OCI-LY1 (cell line): ENCODE measurements around the gene MYCBP.

Source experiments
- H2AFZ ChIP-seq: fragments of 200-600 bp; sonication (generic), shearing (Covaris generic); 2 replicates; pipeline ENCODE4 v1.6.0; 2014; ENCODE audit warnings: antibody characterized with exemption, mild to moderate bottlenecking, low read length
- H3F3A ChIP-seq: fragments of 200-600 bp; sonication (generic), shearing (Covaris generic); 2 replicates; pipeline ENCODE4 v1.6.0; 2014; ENCODE audit warnings: mild to moderate bottlenecking, antibody characterized with exemption, low read length, moderate library complexity; ENCODE audit not compliant: insufficient read depth
- H3K27ac ChIP-seq: fragments of 200-600 bp; sonication (generic); 2 replicates; pipeline ENCODE4 v1.5.1; 2014; ENCODE audit warnings: low read length, mixed run types, mild to moderate bottlenecking, low read depth; ENCODE audit not compliant: poor library complexity, severe bottlenecking
- H3K27me3 ChIP-seq: fragments of 200-600 bp; sonication (generic); 2 replicates; pipeline ENCODE4 v1.6.0; 2014; ENCODE audit warnings: antibody characterized with exemption, mild to moderate bottlenecking, low read length, moderate library complexity; ENCODE audit not compliant: insufficient read depth
- H3K36me3 ChIP-seq: fragments of 200-600 bp; sonication (generic); 2 replicates; pipeline ENCODE4 v1.6.1; 2014; ENCODE audit warnings: mild to moderate bottlenecking, antibody characterized with exemption, low read length, moderate library complexity, mixed read lengths; ENCODE audit not compliant: insufficient read depth
- H3K4me1 ChIP-seq: fragments of 200-600 bp; sonication (generic); 2 replicates; pipeline ENCODE4 v1.5.1; 2014; ENCODE audit warnings: mild to moderate bottlenecking, low read length, moderate library complexity; ENCODE audit not compliant: insufficient read depth, severe bottlenecking
- H3K4me2 ChIP-seq: fragments of 200-600 bp; sonication (generic), shearing (Covaris generic); 2 replicates; pipeline ENCODE4 v1.6.1; 2014; ENCODE audit warnings: low read length
- H3K4me3 ChIP-seq: fragments of 200-600 bp; sonication (generic); 2 replicates; pipeline ENCODE4 v1.5.1; 2014; ENCODE audit warnings: low read length, low read depth, mild to moderate bottlenecking, mixed read lengths; ENCODE audit not compliant: poor library complexity, severe bottlenecking
- H3K79me2 ChIP-seq: fragments of 200-600 bp; shearing (Covaris generic); 2 replicates; pipeline ENCODE4 v1.6.1; 2016; ENCODE audit warnings: mixed run types, low read length, mixed read lengths; ENCODE audit not compliant: insufficient read depth
- H3K9ac ChIP-seq: fragments of 200-600 bp; sonication (generic), shearing (Covaris generic); 2 replicates; pipeline ENCODE4 v1.6.1; 2014; ENCODE audit warnings: mild to moderate bottlenecking, low read length, mixed read lengths
- H3K9me2 ChIP-seq: fragments of 200-600 bp; sonication (generic), shearing (Covaris generic); 2 replicates; pipeline ENCODE4 v1.6.1; 2014; ENCODE audit warnings: low read depth, mild to moderate bottlenecking, low read length, mixed read lengths
- H3K9me3 ChIP-seq: fragments of 200-600 bp; shearing (Covaris generic); 2 replicates; pipeline ENCODE4 v1.6.1; 2014; ENCODE audit warnings: low read length, mixed read lengths
- H4K20me1 ChIP-seq: fragments of 200-600 bp; sonication (generic), shearing (Covaris generic); 2 replicates; pipeline ENCODE4 v1.6.0; 2016; ENCODE audit warnings: mild to moderate bottlenecking, low read length; ENCODE audit not compliant: insufficient read depth
- CTCF ChIP-seq: fragments of 200-600 bp; sonication (generic), shearing (Covaris generic); IDR thresholded peaks from 2 replicates; pipeline ENCODE4 v1.5.1; 2017; ENCODE audit warnings: mild to moderate bottlenecking, antibody characterized with exemption, low read length, moderate library complexity, mixed read lengths
- EZH2 ChIP-seq: fragments of 200-600 bp; sonication (generic), shearing (Covaris generic); IDR thresholded peaks from 2 replicates; pipeline ENCODE4 v1.8.0; 2017; ENCODE audit warnings: borderline replicate concordance, mixed run types, mild to moderate bottlenecking, antibody characterized with exemption, low read length, moderate library complexity, mixed read lengths

MYCBP gene

DNA sequence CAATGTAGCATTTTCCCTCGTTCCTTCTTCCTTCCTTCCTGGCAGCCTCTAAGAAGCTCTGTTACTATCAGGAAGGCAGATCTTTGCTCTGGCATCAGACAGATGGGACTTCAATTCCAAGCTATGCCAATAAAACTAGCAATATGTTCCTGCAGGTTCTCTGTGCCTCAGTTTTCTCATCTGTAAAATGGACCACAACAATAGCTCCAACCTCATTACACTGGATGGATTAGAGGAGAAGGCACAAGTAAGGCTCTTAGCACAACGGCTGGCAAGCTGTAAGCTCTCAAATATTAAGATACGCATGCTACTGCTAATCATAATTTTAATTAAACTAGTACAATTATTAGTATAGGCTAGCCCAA, 40.8 kb downstream of the MYCBP start:
- H3K4me2 ChIP-seq: no peak overlapping the region
- no peaks in the 10 kb centered on the region for H3K79me2 ChIP-seq
- H3K27me3 ChIP-seq: 0 out of 2 replicates have a peak, but pooled peaks cover 4% of the 10 kb centered on the region
- no peaks in the 10 kb centered on the region for H3K9me2 ChIP-seq
- no peaks in the 10 kb centered on the region for H3K36me3 ChIP-seq
- no peaks in the 10 kb centered on the region for H3K9me3 ChIP-seq
- H3K27ac ChIP-seq: no peak overlapping the region
- H4K20me1 ChIP-seq: no peaks in the 10 kb centered on the region
- no peak overlapping the region for H2AFZ ChIP-seq
- no peak for TF ChIP-seq CTCF
- TF ChIP-seq EZH2: no peak
- no peaks in the 10 kb centered on the region for H3K4me1 ChIP-seq
- no peaks in the 10 kb centered on the region for H3F3A ChIP-seq
- H3K9ac ChIP-seq: no peak overlapping the region
- H3K4me3 ChIP-seq: no peak overlapping the region

DNA sequence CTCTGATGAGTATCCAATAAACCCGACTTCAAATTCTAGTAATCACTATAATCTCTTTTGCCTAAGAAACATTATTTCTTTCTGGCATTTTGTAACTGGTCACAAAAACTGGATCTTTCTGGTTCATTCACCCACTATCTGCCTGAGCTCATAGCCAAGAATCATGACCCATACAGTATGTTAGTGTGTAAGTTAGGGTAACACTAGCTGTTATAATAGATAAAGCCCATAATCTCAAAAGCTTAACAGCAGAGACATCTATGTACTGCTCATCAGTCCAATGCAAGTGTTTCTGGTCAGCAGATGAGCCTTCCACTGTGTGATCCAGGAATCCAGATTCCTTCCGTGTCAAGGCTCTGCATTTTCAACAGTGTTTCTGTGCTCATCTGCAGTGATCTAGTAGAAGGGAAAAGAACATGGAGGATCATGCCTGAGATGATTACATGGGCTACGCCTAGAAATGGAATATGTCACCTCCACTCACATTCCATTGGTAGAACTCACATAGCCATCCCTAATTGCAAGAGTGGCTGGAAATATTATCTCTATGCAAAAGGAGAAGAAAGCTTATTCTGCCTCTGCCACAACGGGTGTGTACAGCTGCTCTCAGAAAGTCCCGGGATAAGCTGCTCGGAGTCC, 41.3 kb downstream of the MYCBP start:
- no peak overlapping the region for H3K27ac ChIP-seq
- H3K4me3 ChIP-seq: no peak overlapping the region
- H4K20me1 ChIP-seq: no peaks in the 10 kb centered on the region
- H3F3A ChIP-seq: no peaks in the 10 kb centered on the region
- H3K9ac ChIP-seq: no peak overlapping the region
- no peaks in the 10 kb centered on the region for H3K9me3 ChIP-seq
- H3K4me1 ChIP-seq: no peaks in the 10 kb centered on the region
- H3K27me3 ChIP-seq: 0 out of 2 replicates have a peak, but pooled peaks cover 4% of the 10 kb centered on the region
- H2AFZ ChIP-seq: no peak overlapping the region
- H3K9me2 ChIP-seq: no peaks in the 10 kb centered on the region
- no peaks in the 10 kb centered on the region for H3K79me2 ChIP-seq
- TF ChIP-seq CTCF (no peak), EZH2 (no peak)
- H3K4me2 ChIP-seq: no peak overlapping the region
- no peaks in the 10 kb centered on the region for H3K36me3 ChIP-seq

GRCh38 chr1:38829368-38829767, 43.8 kb downstream of the MYCBP start:
- Histone ChIP-seq H3K27ac (no peak overlapping the region), H3K9me3 (no peaks in the 10 kb centered on the region), H3K79me2 (no peaks in the 10 kb centered on the region), H3K27me3 (0 out of 2 replicates have a peak, but pooled peaks cover 4% of the 10 kb centered on the region), H3K9ac (no peak overlapping the region), H3K4me2 (no peak overlapping the region), H3F3A (no peaks in the 10 kb centered on the region), H3K9me2 (no peaks in the 10 kb centered on the region), H4K20me1 (no peaks in the 10 kb centered on the region), H3K4me3 (no peak overlapping the region), H3K4me1 (no peaks in the 10 kb centered on the region), H3K36me3 (no peaks in the 10 kb centered on the region), H2AFZ (no peak overlapping the region)
- no peak for TF ChIP-seq EZH2
- no peak for TF ChIP-seq CTCF
